ENCODE measurements around the gene ZCWPW1. TPM values are rescaled to one million over a fixed set of nuclear protein-coding genes. Genes with fewer than 3 reads are reported as not detected.

ZCWPW1 gene
- total RNA-seq, 1 experiment from 2014 or later = 7.4 TPM

GRCh38 chr7:100413346-100413745 lies 15.2 kb downstream of the ZCWPW1 start:
- no peak overlapping the region for H3K4me3 ChIP-seq
- no TSS peak for BruUV-seq (replicated peaks)
- H3K27me3 ChIP-seq (ENCODE audit: insufficient read depth, low read depth) = no peaks in the 10 kb centered on the region
- H3K36me3 ChIP-seq (ENCODE audit: low read depth) = no peaks in the 10 kb centered on the region
- DNase-seq = no peak
- H4K20me1 ChIP-seq (ENCODE audit: insufficient read depth) = no peaks in the 10 kb centered on the region
- ChIA-PET POLR2A (ENCODE audit: unreplicated experiment) (no interaction called here), CTCF (no interaction called here)
- H2AFZ ChIP-seq = no peak overlapping the region
- intact Hi-C loops (cut with micrococcal nuclease; ENCODE audit: unreplicated experiment) = no loop called here
- H3K4me2 ChIP-seq = no peak overlapping the region
- H3K27ac ChIP-seq = no peak overlapping the region
- no peaks in the 10 kb centered on the region for H3K79me2 ChIP-seq (ENCODE audit: low read depth)
- H3F3A ChIP-seq (ENCODE audit: insufficient read depth, low read depth) = no peaks in the 10 kb centered on the region
- TF ChIP-seq EZH2 (IDR thresholded peaks at IDR 0.05; ENCODE audit: low read depth) = no peak
- TF ChIP-seq CTCF (conservative IDR thresholded peaks at IDR 0.05) = no peak
- no peaks in the 10 kb centered on the region for H3K9me3 ChIP-seq (ENCODE audit: insufficient read depth, low read depth)
- no peaks in the 10 kb centered on the region for H3K9me2 ChIP-seq (ENCODE audit: insufficient read depth)
- H3K4me1 ChIP-seq (replicated peaks; ENCODE audit: insufficient read depth) = no peaks in the 10 kb centered on the region

DNA sequence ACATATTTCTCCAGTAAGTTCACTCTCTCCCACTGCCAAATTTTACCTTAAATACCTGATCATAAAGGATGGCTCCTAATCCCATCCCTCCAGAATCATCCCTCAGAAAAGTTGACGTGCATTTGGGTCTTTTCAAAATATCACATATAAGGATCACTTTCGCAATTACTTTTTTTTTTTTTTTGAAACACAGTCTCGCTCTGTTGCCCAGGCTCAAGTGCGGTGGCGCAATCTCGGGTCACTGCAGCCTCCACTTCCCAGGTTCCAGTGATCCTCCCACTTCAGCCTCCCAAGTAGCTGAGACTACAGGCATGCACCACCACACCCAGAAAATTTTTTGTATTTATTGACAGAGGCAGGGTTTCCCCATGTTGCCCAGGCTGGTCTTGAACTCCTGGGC lies 17.4 kb downstream of the ZCWPW1 start:
- no peaks in the 10 kb centered on the region for H3F3A ChIP-seq (ENCODE audit: insufficient read depth, low read depth)
- no TSS peak for BruUV-seq (replicated peaks)

DNA sequence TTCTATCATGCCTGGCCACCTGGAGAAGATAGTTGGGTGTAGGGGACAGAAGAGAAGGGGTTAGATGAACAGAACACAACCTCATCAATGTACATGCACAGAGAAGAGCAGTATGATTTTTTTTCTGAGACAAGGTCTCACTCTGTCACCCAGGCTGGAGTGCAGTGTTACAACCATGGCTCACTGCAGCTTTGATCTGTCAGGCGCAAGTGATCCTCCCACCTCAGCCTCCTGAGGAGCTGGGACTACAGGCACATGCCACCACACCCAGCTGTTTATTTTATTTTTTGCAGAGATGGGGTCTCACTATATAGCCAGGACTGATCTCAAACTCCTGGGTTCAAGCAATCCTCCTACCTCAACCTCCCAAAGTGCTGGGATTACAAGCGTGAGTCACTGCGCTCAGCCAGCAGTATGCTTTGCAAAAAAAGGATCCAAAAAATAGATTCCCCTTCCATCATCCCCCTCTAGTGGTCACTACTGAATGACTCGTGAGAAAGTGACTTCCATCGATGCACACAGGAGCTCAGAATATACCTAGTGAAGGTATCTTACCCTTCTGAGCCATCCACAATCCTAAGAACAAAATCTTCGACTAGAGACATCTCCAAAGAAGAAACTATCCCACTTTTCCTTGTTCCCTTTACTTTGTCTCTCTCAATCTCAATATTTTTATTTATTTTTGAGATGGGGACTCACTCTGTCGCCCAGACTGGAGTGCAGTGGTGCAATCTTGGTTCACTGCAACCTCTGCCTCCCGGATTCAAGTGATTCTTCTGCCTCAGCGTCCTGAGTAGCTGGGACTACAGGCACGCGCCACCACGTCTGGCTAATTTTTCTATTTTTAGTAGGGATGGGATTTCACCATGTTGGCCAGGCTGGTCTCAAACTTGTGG lies 21.0 kb downstream of the ZCWPW1 start:
- Histone ChIP-seq H3K9me3 (ENCODE audit: insufficient read depth, low read depth) (no peaks in the 10 kb centered on the region), H3K79me2 (ENCODE audit: low read depth) (no peaks in the 10 kb centered on the region), H3F3A (ENCODE audit: insufficient read depth, low read depth) (no peaks in the 10 kb centered on the region), H3K27me3 (ENCODE audit: insufficient read depth, low read depth) (no peaks in the 10 kb centered on the region), H3K4me3 (no peak overlapping the region), H3K27ac (no peak overlapping the region), H3K36me3 (ENCODE audit: low read depth) (no peaks in the 10 kb centered on the region), H3K4me2 (no peak overlapping the region), H3K9me2 (ENCODE audit: insufficient read depth) (no peaks in the 10 kb centered on the region), H4K20me1 (ENCODE audit: insufficient read depth) (no peaks in the 10 kb centered on the region), H3K4me1 (replicated peaks; ENCODE audit: insufficient read depth) (no peaks in the 10 kb centered on the region), H2AFZ (no peak overlapping the region)
- intact Hi-C loops (cut with micrococcal nuclease; ENCODE audit: unreplicated experiment) = loop anchor here (1.0 kb wide), 1 partner anchor 275 kb away; no protein-coding TSS in a partner anchor
- DNase-seq = peak; percentile 46 to 74
- peak; percentile 84 for TF ChIP-seq CTCF (conservative IDR thresholded peaks at IDR 0.05)
- TF ChIP-seq EZH2 (IDR thresholded peaks at IDR 0.05; ENCODE audit: low read depth) = no peak
- ChIA-PET POLR2A (ENCODE audit: unreplicated experiment) (interaction anchor here (0.6 to 0.7 kb wide), 6 partner anchors 20 to 419 kb away, joined by 3 to 6 read pairs (median 4); no protein-coding TSS in a partner anchor), CTCF (interaction anchor here (0.5 to 1.0 kb wide), 11 partner anchors 9 to 970 kb away, joined by 3 to 9 read pairs (median 3); no protein-coding TSS in a partner anchor)
- no TSS peak for BruUV-seq (replicated peaks)

More for the DNA sequence above, 17.4 kb downstream of the ZCWPW1 start:
- TF ChIP-seq CTCF (conservative IDR thresholded peaks at IDR 0.05) (no peak), EZH2 (IDR thresholded peaks at IDR 0.05; ENCODE audit: low read depth) (no peak)
- Histone ChIP-seq H2AFZ (no peak overlapping the region), H3K9me2 (ENCODE audit: insufficient read depth) (no peaks in the 10 kb centered on the region), H3K27ac (no peak overlapping the region), H3K9me3 (ENCODE audit: insufficient read depth, low read depth) (no peaks in the 10 kb centered on the region), H4K20me1 (ENCODE audit: insufficient read depth) (no peaks in the 10 kb centered on the region), H3K27me3 (ENCODE audit: insufficient read depth, low read depth) (no peaks in the 10 kb centered on the region), H3K36me3 (ENCODE audit: low read depth) (no peaks in the 10 kb centered on the region), H3K79me2 (ENCODE audit: low read depth) (no peaks in the 10 kb centered on the region), H3K4me2 (no peak overlapping the region), H3K4me1 (replicated peaks; ENCODE audit: insufficient read depth) (no peaks in the 10 kb centered on the region), H3K4me3 (no peak overlapping the region)
- no peak for DNase-seq
- intact Hi-C loops (cut with micrococcal nuclease; ENCODE audit: unreplicated experiment) = no loop called here
- ChIA-PET POLR2A (ENCODE audit: unreplicated experiment) (no interaction called here), CTCF (no interaction called here)
